DMS 273 (cell line): Measurements from ENCODE around the gene CCDC32.

ENCODE experiments used
- DNase-seq: peaks from one replicate; lab custom pipeline; 2025; ENCODE audit not compliant: unreplicated experiment; lab: John Stamatoyannopoulos, UW

The CCDC32 gene

DNA sequence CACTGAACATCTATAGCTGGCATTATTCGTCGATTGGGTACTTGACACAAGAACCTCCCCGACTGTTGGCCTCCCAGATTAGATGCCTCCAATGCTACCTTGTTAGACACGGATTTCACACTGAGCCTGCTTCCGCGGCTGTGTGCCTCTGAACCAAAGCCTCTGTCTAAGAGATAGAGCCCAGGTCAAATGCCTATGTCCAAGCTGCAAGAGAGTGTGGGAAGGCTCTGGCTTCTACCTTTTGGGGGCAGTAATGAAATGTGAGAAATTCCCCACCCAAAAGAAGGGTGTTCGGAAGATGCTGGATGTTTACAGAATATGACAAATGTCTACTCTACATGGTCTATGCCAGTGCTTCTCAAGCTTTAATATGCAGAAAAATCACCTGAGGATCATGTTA lies 2.3 kb upstream of the CCDC32 start:
- peak; percentile 15 for DNase-seq

DNA sequence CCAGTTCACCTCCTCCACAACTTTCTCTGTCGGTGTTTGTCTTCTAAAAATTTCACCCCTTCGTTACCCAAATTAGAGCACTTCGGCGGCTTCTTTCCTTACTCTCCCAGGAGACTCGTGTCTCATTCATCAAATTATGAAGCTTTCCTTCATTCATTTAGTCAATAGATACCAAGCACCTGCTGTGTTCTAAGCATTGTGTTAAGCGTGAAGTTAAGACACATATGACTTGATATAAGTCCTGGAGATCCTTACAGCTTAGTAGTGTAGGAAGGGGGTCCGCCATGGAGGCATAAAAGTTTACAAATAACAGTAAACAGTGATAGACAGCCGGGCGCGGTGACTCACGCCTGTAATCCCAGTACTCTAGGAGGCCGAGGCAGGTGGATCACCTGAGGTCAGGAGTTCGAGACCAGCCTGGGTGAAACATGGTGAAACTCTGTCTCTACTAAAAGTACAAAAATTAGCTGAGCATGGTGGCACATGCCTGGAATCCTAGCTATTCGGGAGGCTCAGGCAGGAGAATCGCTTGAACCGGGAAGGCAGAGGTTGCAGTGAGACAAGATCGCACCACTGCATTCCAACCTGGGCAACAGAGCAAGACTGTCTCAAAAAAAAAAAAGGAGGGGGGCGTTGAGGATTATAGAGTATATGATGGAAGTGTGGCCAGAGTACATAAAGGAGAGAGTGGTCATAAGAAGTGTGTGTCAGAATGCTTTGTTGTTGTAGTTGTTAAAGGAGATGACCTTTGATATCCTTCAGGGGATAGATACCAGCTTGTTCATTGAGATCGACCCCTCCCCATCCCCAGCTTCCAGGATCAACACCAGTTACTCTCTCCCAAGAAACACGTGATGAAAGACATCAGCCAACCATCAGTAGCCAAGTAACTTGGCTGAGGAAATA lies 744 bp upstream of the CCDC32 start:
- no peak for DNase-seq

DNA sequence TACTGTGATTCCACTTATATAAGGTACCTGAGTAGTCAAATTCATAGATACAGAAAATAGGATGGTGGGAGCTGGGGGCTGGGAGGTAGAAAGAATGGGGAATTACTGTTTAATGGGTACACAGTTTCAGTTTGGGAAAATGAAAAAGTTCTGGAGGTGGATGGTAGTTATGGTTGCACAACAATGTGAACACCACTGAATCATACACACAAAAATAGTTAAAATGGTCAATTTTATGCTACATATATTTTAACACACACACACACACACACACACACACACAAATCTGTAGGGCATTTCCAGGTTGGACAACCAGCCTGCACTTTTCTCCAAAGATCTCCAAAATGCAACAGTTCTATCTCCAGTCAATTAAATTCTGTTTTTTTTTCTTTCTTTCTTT lies 1.4 kb downstream of the CCDC32 start:
- no peak for DNase-seq

DNA sequence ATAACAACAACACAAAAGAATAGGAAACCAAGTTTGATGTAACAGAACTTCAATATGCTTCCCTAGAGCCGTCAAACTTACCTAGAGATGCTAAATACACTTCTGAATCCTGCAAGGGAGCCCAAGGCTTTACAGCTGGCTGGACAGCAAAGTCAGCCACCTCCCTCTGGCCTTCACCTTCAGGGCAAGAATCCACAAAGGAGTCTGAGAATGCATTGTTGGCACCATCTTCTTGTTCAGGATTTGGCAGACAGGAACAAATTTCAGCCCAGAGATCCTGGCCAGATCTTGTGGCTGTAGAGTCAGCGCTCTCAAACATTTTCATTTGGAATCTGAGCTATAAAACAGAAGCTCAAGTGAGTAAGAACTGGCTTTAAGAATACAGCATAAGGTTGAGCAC lies 2.2 kb downstream of the CCDC32 start:
- DNase-seq, result no peak

DNA sequence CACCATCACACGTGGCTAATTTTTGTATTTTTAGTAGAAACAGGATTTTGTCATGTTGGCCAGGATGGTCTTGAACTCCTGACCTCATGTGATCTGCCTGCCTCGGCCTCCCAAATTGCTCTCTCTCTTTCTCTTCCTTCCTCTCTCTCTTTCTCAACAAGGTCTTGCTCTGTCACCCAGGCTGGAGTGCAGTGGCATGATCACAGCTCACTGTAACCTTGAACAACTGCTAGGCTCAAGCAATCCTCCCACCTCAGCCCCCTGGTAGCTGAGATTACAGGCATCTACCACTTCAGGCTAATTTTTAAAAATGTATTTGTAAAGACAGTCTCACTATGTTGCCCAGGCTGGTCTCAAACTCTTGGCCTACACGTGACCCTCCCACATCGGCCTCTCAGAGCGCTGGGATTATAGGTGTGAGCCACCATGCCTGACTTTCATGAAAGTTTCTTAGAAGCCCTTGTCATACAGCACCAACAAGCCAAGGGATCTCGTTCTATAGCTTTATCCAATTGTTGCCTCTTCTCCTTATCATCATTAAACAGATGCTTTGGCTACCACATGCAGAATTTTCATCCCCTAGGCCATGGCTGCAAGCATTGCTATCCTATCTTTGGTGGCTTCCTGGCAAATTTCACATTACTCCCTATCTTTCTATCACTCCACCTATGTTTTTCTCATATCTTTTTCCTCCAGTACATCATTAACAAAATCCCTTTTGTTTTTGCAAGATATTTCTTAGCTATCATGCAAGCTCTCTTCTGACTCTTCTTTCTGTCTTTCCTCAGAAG lies 5.7 kb downstream of the CCDC32 start:
- DNase-seq, result no peak

DNA sequence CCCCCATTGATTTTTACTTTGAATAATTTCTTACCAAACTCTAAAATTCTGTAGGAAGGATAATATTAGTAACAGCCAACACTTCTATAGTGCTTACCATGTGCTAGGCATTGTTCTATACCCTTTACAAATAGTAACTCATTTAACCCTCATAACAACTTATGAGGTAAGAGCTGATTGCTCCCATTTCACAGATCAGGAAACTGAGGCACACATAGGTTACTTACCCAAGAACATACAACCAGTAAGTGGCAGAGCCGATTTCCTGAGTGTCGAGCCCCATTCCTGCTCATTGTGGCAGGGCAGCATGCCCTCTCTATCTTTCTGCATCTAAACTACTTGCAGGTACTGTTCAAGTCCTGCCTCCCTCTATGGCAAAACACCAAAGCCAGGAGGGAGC lies 9.0 kb downstream of the CCDC32 start:
- DNase-seq, result no peak

DNA sequence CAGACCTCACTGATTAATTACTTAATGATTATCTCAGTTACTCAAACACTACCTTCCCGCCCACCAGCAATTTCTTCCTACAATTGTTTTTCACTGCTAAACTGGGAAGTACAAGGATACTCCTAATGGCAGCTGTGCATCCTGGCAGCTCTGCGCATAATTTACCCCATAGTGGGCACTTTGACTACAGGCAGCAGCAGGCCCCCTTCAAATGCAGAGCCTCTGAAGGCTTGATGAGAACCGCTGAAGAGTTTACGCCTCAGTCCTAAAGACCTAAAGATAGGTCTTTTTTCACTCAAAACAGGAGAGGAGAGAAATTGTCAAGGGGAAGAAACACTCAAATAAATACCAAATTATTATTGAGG lies 10.7 kb downstream of the CCDC32 start:
- DNase-seq, result peak; percentile 73

DNA sequence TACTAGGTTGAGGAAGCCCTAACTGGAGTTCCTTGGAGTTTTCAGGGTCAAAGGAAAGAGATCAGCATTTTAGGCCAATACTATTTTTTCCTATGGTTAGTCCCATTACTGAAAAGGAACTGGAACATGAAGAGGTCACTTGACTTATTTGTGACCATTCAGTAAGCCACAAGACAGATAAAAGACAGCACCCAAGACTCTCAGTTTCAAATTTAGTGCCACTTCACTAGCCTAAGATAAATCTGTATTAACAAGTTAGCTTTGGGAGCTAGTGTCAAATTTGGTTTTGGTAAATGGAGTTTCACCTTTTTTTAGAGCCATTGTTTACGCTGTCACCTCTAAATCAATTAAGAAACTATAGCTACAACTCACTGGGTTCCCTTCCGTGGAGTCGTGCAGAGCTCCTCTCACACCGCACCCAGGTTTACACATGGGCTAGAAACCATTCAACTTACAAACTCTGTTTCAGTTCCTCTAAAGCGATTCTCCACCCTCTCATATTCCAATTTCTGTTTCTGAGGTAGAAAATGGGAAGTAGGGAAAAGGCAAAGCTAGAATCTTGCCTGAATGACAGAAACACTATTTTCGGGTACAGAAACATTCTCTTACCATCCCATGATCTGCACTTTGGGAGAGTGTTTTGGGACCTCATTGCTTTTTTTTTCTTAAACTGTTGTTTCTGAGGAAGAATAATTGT lies 14.4 kb downstream of the CCDC32 start:
- no peak for DNase-seq

DNA sequence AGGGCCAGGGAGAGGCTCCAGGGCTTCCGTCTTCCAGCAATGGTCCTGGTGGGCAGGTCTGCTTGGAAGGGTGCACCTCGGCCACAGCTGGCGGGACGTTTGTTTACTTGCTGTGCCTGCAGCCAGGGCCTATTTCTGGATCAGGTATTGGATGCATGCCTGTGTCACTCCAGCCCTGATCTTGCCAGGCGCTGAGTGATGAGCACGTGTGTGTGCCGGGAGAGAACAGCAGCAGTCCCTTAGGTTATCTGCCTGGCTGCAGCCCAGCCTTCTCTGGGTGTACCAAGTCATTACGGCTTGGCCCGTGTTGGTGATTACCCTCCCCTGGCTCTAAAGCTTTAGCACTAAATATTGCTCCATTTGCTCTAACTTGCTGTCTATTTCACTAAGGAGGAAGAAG lies 14.9 kb downstream of the CCDC32 start:
- DNase-seq, result no peak

DNA sequence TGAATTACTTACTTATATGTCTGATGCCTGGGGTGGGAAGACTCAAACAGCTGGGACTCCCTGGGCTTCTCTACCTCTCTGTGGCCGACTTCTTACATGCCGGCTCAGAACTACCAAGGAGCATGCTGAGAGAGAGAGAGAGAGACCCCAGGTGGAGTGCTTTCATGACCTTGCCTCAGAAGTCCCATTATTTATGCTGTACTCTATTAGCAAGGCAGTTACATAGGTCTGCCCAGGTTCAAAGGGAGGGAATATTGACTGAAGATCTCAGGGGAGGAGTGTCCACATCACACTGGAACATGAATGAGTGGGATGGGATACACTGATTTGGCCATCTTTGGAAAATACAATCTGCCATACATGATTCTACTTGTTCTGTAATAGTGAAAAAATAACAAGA lies 16.2 kb downstream of the CCDC32 start:
- DNase-seq, result no peak

DNA sequence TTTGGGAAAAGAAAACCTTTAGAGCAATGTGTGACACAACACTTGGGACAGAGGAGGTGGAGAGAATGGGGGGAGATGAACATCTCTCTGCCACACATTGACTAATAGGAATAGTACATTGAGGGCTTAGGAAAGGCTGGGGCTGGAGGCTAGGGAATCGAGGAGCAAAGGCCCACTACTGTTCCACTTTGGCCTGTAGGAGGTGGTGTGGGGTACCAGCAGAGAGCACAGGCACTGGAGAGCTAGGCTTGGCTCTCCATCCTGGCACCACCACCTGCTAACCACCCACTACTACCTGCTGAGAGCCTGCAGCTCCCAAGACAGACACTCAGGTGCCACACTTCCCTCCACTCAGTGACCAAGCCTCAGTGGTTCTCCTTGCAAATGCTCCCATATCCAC lies 19.4 kb downstream of the CCDC32 start:
- DNase-seq, result no peak

DNA sequence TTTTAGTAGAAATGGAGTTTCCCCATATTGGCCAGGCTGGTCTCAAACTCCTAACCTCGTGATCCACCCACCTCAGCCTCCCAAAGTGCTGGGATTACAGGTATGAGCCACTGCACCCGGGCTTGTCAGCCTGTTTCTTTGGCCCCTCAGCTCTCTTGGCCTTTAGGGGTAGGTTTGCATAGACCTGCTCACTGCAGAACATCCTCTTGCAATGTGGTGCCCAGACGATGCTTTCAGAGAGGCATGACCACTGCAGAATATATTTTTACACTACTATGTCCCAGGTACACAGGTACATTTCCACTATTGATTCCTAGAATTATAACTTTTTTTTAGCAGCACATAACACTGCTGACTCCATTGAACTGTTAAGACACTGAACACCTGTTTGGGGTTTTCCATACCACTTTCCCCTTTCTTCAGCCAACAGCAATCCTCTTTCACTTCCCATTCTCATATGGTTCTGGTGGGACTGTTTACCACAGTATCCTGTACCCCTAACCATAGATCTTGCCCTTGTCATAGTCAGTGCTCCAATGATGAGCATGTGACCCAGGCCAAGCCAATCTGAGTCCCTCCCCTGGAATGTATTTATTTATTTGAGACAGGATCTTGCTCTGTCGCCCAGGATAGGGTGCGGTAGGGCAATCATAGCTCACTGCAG lies 21.1 kb downstream of the CCDC32 start:
- no peak for DNase-seq

DNA sequence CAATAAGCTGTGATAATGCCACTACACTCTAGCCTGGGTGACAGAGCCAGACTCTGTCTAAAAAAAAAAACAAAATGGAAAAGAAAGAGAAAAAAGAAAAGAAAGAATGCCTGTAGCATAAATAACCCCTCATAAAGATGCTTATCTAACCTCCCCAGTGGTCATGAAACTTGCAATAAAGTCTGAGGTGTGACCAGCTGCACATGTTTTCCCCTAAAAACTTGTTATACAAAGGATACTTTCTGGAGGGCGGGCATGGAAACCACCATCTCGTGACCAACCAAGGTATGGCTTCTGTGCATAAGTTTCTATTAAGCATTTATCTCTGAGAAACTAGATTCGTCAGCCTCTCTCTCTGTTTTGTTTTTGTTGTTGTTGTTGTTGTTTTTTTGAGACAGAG lies 21.8 kb downstream of the CCDC32 start:
- DNase-seq, result no peak

DNA sequence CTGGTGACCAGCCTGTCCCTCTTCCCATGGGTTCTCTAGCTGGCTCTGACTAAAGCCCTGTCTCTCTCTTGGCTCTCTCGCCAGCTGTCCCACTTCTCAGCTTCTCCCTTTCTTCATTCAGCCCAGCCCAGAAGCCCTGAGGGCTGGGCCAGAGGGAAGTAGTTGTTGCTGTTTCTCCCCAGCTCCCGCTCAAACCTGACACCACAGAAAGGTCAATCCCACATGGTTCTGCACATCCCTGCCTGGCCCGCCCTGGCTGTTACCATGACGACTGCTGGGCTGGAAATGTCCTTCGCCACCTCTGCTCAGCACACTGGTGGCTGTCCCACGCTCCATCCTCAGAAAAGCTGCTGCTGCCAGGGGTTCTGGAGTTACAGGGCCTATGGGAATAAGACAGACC lies 25.9 kb downstream of the CCDC32 start:
- DNase-seq, result no peak

DNA sequence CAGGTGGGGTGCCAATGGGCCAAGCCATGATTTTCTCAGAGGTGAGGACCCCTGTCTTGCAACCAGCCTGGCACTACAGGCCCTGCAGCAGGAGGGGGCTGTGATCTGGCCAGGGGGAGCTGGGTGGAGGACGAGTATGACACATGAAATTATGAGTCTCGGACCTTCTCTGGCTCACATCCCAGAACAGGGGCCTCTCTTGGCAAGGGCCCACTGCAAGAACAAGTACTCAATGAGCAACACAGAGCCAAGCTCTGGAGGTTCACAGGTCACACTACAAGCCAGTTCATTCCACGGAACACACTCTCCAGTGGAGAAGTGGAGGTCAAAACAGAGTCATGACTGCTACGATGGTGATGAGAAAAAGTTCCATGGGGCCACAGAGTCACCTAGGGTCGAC lies 28.3 kb downstream of the CCDC32 start:
- no peak for DNase-seq

DNA sequence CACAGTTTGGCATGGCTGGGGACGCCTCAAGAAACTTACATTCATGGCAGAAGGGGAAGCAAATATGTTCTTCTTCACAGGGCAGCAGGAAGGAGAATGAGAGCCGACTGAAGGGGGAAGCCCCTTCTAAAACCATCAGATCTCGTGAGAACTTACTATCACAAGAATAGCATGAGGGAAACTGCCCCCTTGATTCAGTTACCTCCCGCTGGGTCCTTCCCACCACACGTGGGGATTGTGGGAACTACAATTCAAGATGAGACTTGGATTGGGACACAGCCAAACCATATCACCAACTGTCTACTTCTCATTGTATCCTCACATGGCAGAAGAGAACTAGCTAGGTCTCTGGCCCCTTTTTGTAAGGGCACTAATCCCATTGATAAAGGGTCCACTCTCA lies 30.5 kb downstream of the CCDC32 start:
- no peak for DNase-seq

DNA sequence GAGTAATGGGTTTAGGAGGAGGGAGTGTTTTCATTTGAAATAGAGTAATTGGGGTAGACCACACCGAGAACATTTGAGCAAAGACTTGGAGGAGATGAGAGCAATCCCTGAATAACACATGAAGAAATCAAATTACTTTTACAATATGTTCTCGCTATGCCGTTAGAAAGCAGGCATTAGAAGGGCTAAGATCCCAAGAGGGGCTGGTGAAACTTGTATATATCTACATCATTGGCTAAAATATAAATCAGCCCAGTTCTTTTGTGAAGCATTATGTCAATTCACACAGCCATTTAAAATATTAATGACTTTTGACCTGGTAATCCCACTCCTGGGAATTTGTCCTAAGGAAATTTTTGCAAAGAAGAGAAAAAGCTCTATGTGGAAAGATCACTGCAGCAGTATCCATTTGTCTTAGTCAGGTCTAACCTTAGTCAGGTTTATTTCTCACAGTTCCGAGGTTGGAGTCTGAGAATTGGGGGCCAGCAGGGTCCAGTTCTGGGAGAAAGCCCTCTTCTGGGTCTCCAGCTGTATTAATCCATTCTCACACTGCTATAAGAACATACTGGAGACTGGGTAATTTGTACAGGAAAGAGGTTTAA lies 31.0 kb downstream of the CCDC32 start:
- DNase-seq, result no peak

DNA sequence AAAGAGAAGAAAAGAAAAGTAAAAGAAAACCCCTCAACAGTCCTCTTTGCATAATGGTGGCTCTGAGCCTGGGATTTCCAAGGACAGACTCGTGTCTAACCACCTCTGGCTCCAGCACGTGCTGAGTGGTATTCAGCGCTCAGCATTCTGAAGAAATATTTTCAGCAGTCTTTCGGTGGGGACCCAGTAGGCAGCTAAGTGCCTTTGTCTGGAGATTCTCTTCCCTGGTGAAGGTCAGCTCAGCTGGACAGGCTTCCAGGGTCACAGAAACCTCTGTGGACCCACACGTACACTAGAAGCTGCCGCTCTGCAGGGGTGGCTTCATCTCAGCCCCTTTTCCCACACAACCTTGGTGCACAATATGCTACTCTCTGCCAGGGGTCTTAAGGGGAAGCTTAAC lies 36.0 kb downstream of the CCDC32 start:
- DNase-seq, result no peak

DNA sequence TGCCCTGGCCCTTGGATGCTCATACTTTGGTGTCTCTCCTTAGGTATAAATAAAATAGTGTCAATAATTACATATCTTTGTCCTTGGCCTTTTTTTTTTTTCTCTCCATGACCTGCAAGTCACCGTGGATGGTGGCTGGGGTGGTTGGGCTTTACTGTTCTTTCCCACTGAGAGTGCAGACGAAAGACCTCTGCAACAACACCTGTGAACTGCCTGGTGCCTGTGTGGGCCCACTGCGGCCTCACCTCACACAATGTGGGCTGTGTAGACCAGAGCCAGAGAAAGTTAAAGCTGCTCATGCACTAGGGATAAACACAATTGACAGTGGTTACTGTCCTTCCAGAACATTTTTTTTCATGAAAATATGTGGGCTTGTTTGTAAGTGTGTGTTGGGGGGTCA lies 39.0 kb downstream of the CCDC32 start:
- DNase-seq, result no peak

DNA sequence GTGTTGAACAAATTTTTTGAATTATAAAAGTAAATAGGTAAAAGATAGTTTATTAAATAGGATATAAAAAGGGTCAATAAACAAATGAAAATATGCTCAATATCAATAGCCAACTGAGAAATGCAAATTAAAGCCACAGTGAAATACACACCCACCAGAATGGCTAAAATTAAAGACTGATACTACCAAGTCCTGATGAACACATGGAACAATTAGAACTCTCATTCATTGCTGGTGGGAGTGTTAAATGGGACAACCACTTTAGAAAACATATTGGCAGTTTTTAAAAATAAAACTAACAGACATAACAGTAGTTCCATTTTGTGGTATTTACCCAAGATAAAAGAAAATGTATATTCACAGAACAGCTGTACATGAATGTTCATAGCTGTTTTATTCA lies 41.2 kb downstream of the CCDC32 start:
- DNase-seq, result no peak

DNA sequence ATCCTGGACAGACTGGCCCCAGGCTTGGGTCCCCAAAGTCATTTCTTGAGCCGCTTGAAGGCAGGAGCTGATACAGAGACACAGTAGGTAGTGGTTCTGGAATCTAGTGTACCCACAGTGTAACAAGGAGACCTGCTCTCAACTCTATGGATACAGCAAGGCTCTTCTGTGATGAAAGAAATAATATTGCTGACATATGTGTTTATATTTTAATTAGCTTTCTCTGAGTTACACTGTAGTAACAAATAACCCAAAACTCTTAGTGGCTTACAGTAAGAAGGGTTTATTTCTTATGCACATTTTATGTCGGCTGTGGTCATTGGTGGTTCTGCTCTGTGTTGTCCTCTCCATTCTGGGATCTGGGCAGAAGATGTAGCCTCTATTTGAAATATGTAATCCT lies 48.5 kb downstream of the CCDC32 start:
- DNase-seq, result no peak
